H1 (cell line): Measurements from ENCODE around the gene COQ7. TPM values are rescaled to one million over a fixed set of nuclear protein-coding genes. Genes with fewer than 3 reads are reported as not detected.

Source experiments
- CTCF ChIA-PET: fragments of 300-600 bp; sonication (Branson Sonifier 250); formaldehyde crosslinking; loops from one replicate; lab custom pipeline; 2021; ENCODE audit not compliant: partially characterized antibody; lab: Charles Lee
- POLR2A ChIA-PET: fragments of 300-600 bp; sonication (Branson Sonifier 250); formaldehyde crosslinking; loops from one replicate; lab custom pipeline; 2021; ENCODE audit warnings: inconsistent platforms; ENCODE audit not compliant: partially characterized antibody; lab: Charles Lee
- DNase-seq, 2 experiments: peaks; one replicate each; pipeline versions ENCODE4 v3.0.0 to v3.0.0-alpha.2; 2010 to 2022; ENCODE audit warnings: low spot score in 2 of 2, low read depth in 1 of 2, mixed read lengths in 1 of 2
- FAIRE-seq: peaks from 2 replicates; lab custom pipeline; 2011; peaks lifted over from hg19 to GRCh38; lab: Jason Lieb, UNC
- H2AFZ ChIP-seq: 2 replicates; pipeline ENCODE4 v1.8.1; 2012; ENCODE audit warnings: low read length, inconsistent platforms
- H2AK5ac ChIP-seq: 2 replicates; pipeline ENCODE4 v1.6.1; 2013; ENCODE audit warnings: low read depth, low read length
- H2BK120ac ChIP-seq: replicated peaks from 2 replicates; pipeline ENCODE3; 2013; ENCODE audit warnings: low read depth, low read length, inconsistent platforms
- H2BK12ac ChIP-seq: 2 replicates; pipeline ENCODE4 v1.6.1; 2013; ENCODE audit warnings: low read depth, low read length
- H2BK15ac ChIP-seq: 2 replicates; pipeline ENCODE4 v1.6.1; 2013; ENCODE audit warnings: low read length
- H2BK20ac ChIP-seq: 2 replicates; pipeline ENCODE4 v1.6.1; 2013; ENCODE audit warnings: low read length
- H2BK5ac ChIP-seq: 2 replicates; pipeline ENCODE4 v1.6.1; 2013; ENCODE audit warnings: low read depth, low read length
- H3K14ac ChIP-seq: 2 replicates; pipeline ENCODE4 v1.6.1; 2013; ENCODE audit warnings: inconsistent platforms; ENCODE audit not compliant: insufficient read length
- H3K18ac ChIP-seq: 2 replicates; pipeline ENCODE4 v1.6.1; 2013; ENCODE audit warnings: low read length; ENCODE audit errors: extremely low read depth
- H3K23ac ChIP-seq: 2 replicates; pipeline ENCODE4 v1.6.1; 2013; ENCODE audit warnings: inconsistent platforms; ENCODE audit not compliant: insufficient read length
- H3K23me2 ChIP-seq: 2 replicates; pipeline ENCODE4 v1.6.1; 2013; ENCODE audit warnings: low read depth, low read length
- H3K27ac ChIP-seq: 2 replicates; pipeline ENCODE4 v1.6.1; 2011; ENCODE audit warnings: low read depth, low read length, inconsistent platforms
- H3K27me3 ChIP-seq, 4 experiments: replicated peaks in 1 of 4; 1 replicate in 1 of 4; 2 replicates in 3 of 4; pipeline versions ENCODE4 v1.6.1 to v1.8.1; 2011 to 2013; ENCODE audit warnings: low read length in 3 of 4, mild to moderate bottlenecking in 3 of 4, inconsistent platforms in 2 of 4, mixed read lengths in 2 of 4, moderate library complexity in 1 of 4; ENCODE audit not compliant: control insufficient read depth in 3 of 4, insufficient read depth in 3 of 4; ENCODE audit errors: extremely low read depth in 1 of 4
- H3K36me3 ChIP-seq, 4 experiments: 2 replicates each; pipeline versions ENCODE4 v1.6.1 to v1.8.1; 2011 to 2013; ENCODE audit warnings: mild to moderate bottlenecking in 4 of 4, low read length in 3 of 4, moderate library complexity in 2 of 4, control low read depth in 1 of 4, inconsistent platforms in 1 of 4; ENCODE audit not compliant: insufficient read depth in 4 of 4, control insufficient read depth in 2 of 4
- H3K4ac ChIP-seq: replicated peaks from 2 replicates; pipeline ENCODE3; 2013; ENCODE audit warnings: low read length, low read depth, mixed read lengths, inconsistent platforms; ENCODE audit not compliant: insufficient read length
- H3K4me1 ChIP-seq, 4 experiments: replicated peaks in 1 of 4; 1 replicate in 1 of 4; 2 replicates in 3 of 4; pipeline versions ENCODE4 v1.6.1 to v1.8.1; 2011 to 2013; ENCODE audit warnings: low read length in 3 of 4, inconsistent platforms in 2 of 4, mixed read lengths in 1 of 4; ENCODE audit not compliant: insufficient read depth in 4 of 4, control insufficient read depth in 3 of 4
- H3K4me2 ChIP-seq, 2 experiments: 2 replicates each; pipeline versions ENCODE4 v1.6.1 to v1.8.1; 2011 to 2013; ENCODE audit warnings: low read depth in 2 of 2, low read length in 2 of 2, control low read depth in 1 of 2, inconsistent platforms in 1 of 2, mild to moderate bottlenecking in 1 of 2; ENCODE audit not compliant: insufficient read depth in 1 of 2
- H3K4me3 ChIP-seq, 4 experiments: fragments of 200-600, 300-600 bp in 1 of 4; sonication (generic), shearing (Covaris generic), sonication (Bioruptor Twin) in 1 of 4; 2 replicates each; pipeline versions ENCODE4 v1.5.1 to v1.8.1; 2011 to 2016; ENCODE audit warnings: low read length in 4 of 4, low read depth in 3 of 4, control low read depth in 2 of 4, inconsistent platforms in 2 of 4, mild to moderate bottlenecking in 2 of 4, mixed read lengths in 1 of 4, moderate library complexity in 1 of 4; ENCODE audit not compliant: insufficient read depth in 2 of 4; ENCODE audit errors: extremely low read depth in 1 of 4
- H3K56ac ChIP-seq: replicated peaks from 2 replicates; pipeline ENCODE3; 2013; ENCODE audit warnings: low read depth, mild to moderate bottlenecking, mixed read lengths, low read length, inconsistent platforms; ENCODE audit not compliant: insufficient read length
- H3K79me1 ChIP-seq: 2 replicates; pipeline ENCODE4 v1.6.1; 2013; ENCODE audit warnings: low read depth, low read length, control low read depth
- H3K79me2 ChIP-seq, 2 experiments: 2 replicates each; pipeline versions ENCODE4 v1.6.1 to v1.8.1; 2012 to 2013; ENCODE audit warnings: low read length in 2 of 2, mild to moderate bottlenecking in 2 of 2, inconsistent platforms in 1 of 2; ENCODE audit not compliant: insufficient read depth in 2 of 2, control insufficient read depth in 1 of 2
- H3K9ac ChIP-seq, 4 experiments: replicated peaks in 1 of 4; 1 replicate in 1 of 4; 2 replicates in 3 of 4; pipeline versions ENCODE4 v1.6.1 to v1.8.1; 2011 to 2013; ENCODE audit warnings: low read depth in 3 of 4, low read length in 3 of 4, control low read depth in 2 of 4, mild to moderate bottlenecking in 2 of 4, moderate library complexity in 2 of 4, inconsistent platforms in 1 of 4; ENCODE audit errors: extremely low read depth in 1 of 4
- H3K9me3 ChIP-seq, 2 experiments: 2 replicates each; pipeline versions ENCODE4 v1.6.1 to v1.8.1; 2012 to 2013; ENCODE audit warnings: mild to moderate bottlenecking in 2 of 2, moderate library complexity in 2 of 2, control low read depth in 1 of 2, inconsistent platforms in 1 of 2, low read depth in 1 of 2, low read length in 1 of 2, mixed read lengths in 1 of 2; ENCODE audit not compliant: insufficient read depth in 2 of 2
- H4K20me1 ChIP-seq, 2 experiments: replicated peaks in 1 of 2; 2 replicates each; pipeline versions ENCODE3 to v1.8.1; 2011 to 2013; ENCODE audit warnings: inconsistent platforms in 2 of 2, low read length in 2 of 2, mild to moderate bottlenecking in 1 of 2; ENCODE audit not compliant: insufficient read depth in 2 of 2, control insufficient read depth in 1 of 2
- H4K5ac ChIP-seq: 2 replicates; pipeline ENCODE4 v1.6.1; 2013; ENCODE audit warnings: low read length, low read depth, mixed read lengths, inconsistent platforms; ENCODE audit not compliant: insufficient read length
- H4K8ac ChIP-seq: 2 replicates; pipeline ENCODE4 v1.8.0; 2013; ENCODE audit warnings: mild to moderate bottlenecking, moderate library complexity, low read length, inconsistent platforms; ENCODE audit not compliant: insufficient read depth; ENCODE audit errors: extremely low read depth
- H4K91ac ChIP-seq: replicated peaks from 2 replicates; pipeline ENCODE3; 2013; ENCODE audit warnings: low read length, mixed read lengths, inconsistent platforms; ENCODE audit not compliant: insufficient read length
- BACH1 ChIP-seq: IDR thresholded peaks from 2 replicates; pipeline ENCODE4 v1.6.1; 2012; ENCODE audit warnings: low read length, improper control_type of control experiment
- CBX8 ChIP-seq: fragments of 300-800, 300-1000 bp; sonication (generic); IDR thresholded peaks from 2 replicates; pipeline ENCODE4 v1.7.1; 2016; ENCODE audit warnings: low read depth, low read length, borderline replicate concordance
- E2F6 ChIP-seq: IDR thresholded peaks from 2 replicates; pipeline ENCODE4 v1.6.1; 2012; ENCODE audit warnings: inconsistent platforms
- GTF2F1 ChIP-seq: IDR thresholded peaks from 2 replicates; pipeline ENCODE4 v1.6.1; 2012; ENCODE audit warnings: low read depth, low read length, improper control_type of control experiment, borderline replicate concordance
- JUN ChIP-seq: IDR thresholded peaks from 2 replicates; pipeline ENCODE4 v1.6.1; 2011; ENCODE audit warnings: low read depth, mild to moderate bottlenecking, improper control_type of control experiment, low read length
- POLR2A ChIP-seq, 2 experiments: IDR thresholded peaks; 1 replicate in 1 of 2; 2 replicates in 1 of 2; pipeline ENCODE4 v1.6.1; 2011; ENCODE audit warnings: low read depth in 2 of 2, low read length in 2 of 2, mild to moderate bottlenecking in 2 of 2; ENCODE audit errors: control extremely low read depth in 1 of 2
- SP4 ChIP-seq: IDR thresholded peaks from 2 replicates; pipeline ENCODE4 v1.6.1; 2012; ENCODE audit warnings: low read length, inconsistent platforms
- TAF7 ChIP-seq: optimal IDR thresholded peaks from 2 replicates; pipeline ENCODE3; 2011; ENCODE audit warnings: low read depth, mild to moderate bottlenecking, inconsistent platforms, low read length, moderate library complexity, borderline replicate concordance
- TBP ChIP-seq: IDR thresholded peaks from 2 replicates; pipeline ENCODE4 v1.6.1; 2011; ENCODE audit warnings: low read depth, low read length, improper control_type of control experiment
- YY1 ChIP-seq: IDR thresholded peaks from 2 replicates; pipeline ENCODE4 v1.6.1; 2011; ENCODE audit warnings: low read depth, mild to moderate bottlenecking, low read length
- WGBS, 2 experiments: shearing (Covaris generic) in 1 of 2; methylation state at CpG; one replicate each; pipeline versions ENCODE4 v1.1.6 to v1.1.7; 2013 to 2015; ENCODE audit warnings: low lambda C conversion rate in 2 of 2, mixed read lengths in 2 of 2, inconsistent platforms in 1 of 2, low coverage in 1 of 2, missing lambda C conversion rate in 1 of 2; ENCODE audit not compliant: insufficient replicate concordance in 2 of 2, insufficient coverage in 1 of 2, insufficient read length in 1 of 2; ENCODE audit errors: extremely low coverage in 1 of 2, missing lambda C conversion rate in 1 of 2; 5-methylcytosine and 5-hydroxymethylcytosine counted together
- polyA plus RNA-seq, 7 experiments: library from polyadenylated mRNA; depleted of rRNA in 3 of 7; stranded (reverse) in 5 of 7; unstranded in 2 of 7; fragments of >200 nt in 5 of 7; fragments of 200-250 nt in 2 of 7; gene quantifications; 1 replicate in 5 of 7; 2 replicates in 1 of 7; 4 replicates in 1 of 7; pipeline versions ENCODE4 v1.2.1 to v1.2.3, GENCODE V29; 2011 to 2013; ENCODE audit warnings: missing spikeins in 2 of 7, mixed read lengths in 2 of 7
- total RNA-seq: library from RNA; stranded (reverse); fragmentation: NEBNext Ultra II Directional; extraction: Animal tissue kit (Norgen Biotek cat#: 25700); gene quantifications from 2 replicates; pipeline ENCODE4 v1.2.1, GENCODE V29; 2021

Gene COQ7
- total and polyA plus RNA-seq, 2 of the 8 experiments (the other 6 are each of a cell fraction or from before 2014, with no cell fraction given): 7.1 to 15.2 TPM

DNA sequence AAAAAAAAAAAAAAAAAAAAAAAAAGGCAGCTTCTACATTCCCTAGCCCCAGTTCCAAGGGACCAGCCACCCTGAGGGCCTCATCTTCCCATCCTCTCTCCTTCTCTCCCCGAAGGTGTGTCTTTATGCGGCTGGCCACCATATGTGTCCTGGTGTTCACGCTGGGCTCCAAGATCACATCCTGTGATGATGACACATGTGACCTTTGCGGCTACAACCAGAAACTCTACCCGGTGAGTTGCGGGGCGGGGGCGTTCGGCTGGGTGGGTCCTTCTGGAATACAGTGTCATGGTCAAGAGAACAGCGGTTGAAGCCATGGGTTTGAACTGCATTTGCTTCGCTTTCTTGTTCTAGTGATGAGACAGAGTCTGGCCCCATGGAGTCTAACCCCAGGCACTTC is 22.6 kb upstream of the COQ7 start:
- H2BK12ac ChIP-seq: no peak overlapping the region
- H2BK20ac ChIP-seq: no peak overlapping the region
- no peak overlapping the region for H3K18ac ChIP-seq
- no peak for FAIRE-seq
- ChIA-PET POLR2A (interaction anchor here (0.6 kb wide), 1 partner anchor 141 kb away, joined by 3 read pairs; no protein-coding TSS in a partner anchor), CTCF (interaction anchor here (0.6 kb wide), 1 partner anchor 8 kb away, joined by 3 read pairs; no protein-coding TSS in a partner anchor)
- no peak overlapping the region for H4K5ac ChIP-seq
- H4K91ac ChIP-seq: no peak overlapping the region
- H3K23ac ChIP-seq: no peak overlapping the region
- H2BK120ac ChIP-seq: no peak overlapping the region
- H3K4me2 ChIP-seq: no peak overlapping the region
- no peak overlapping the region for H4K8ac ChIP-seq
- DNase-seq: no peak
- no peaks in the 10 kb centered on the region for H3K79me1 ChIP-seq
- H3K9me3 ChIP-seq: no peaks in the 10 kb centered on the region
- H2BK5ac ChIP-seq: no peak overlapping the region
- H2AFZ ChIP-seq: no peak overlapping the region
- H3K79me2 ChIP-seq: no peaks in the 10 kb centered on the region
- no peak overlapping the region for H3K9ac ChIP-seq
- no peaks in the 10 kb centered on the region for H3K27me3 ChIP-seq
- H3K4ac ChIP-seq: no peak overlapping the region
- no peak overlapping the region for H2BK15ac ChIP-seq
- TF ChIP-seq TAF7 (no peak), CBX8 (no peak), SP4 (no peak), POLR2A (IDR thresholded peaks at IDR 0.05; ENCODE audit: control extremely low read depth in 1 of 2, low read depth in 2 of 2, low read length in 2 of 2) (no peak), E2F6 (no peak), BACH1 (no peak), YY1 (no peak), TBP (no peak), JUN (no peak), GTF2F1 (no peak)
- H2AK5ac ChIP-seq: no peak overlapping the region
- H3K27ac ChIP-seq: no peak overlapping the region
- no peaks in the 10 kb centered on the region for H3K23me2 ChIP-seq
- no peak overlapping the region for H3K4me3 ChIP-seq
- no peak overlapping the region for H3K56ac ChIP-seq
- no peak overlapping the region for H3K14ac ChIP-seq
- H3K36me3 ChIP-seq: peaks cover 0 to 5% (median 0%) of the 10 kb centered on the region in 4 experiments; a peak in 3 of 8 replicates
- H4K20me1 ChIP-seq: no peaks in the 10 kb centered on the region
- 92% methylated on average over 11 of the region's 11 CpGs; no CpG with 5 or more reads in 1 of the 2 experiments for WGBS, 2 experiments
- H3K4me1 ChIP-seq: no peaks in the 10 kb centered on the region
